GM12873 (cell line): Measurements from ENCODE around the gene DAB1.

Experiments
- CTCF ChIP-seq: IDR thresholded peaks from 2 replicates; pipeline ENCODE4 v1.5.1; 2012; ENCODE audit warnings: low read depth, mild to moderate bottlenecking, moderate library complexity, low read length, control low read depth; ENCODE audit not compliant: insufficient read depth; ENCODE audit errors: missing control alignments

DAB1 gene

GRCh38 chr1:56978819-56979218 is 445.0 kb downstream of the DAB1 start:
- TF ChIP-seq CTCF: no peak

GRCh38 chr1:56977910-56978309 is 445.9 kb downstream of the DAB1 start:
- no peak for TF ChIP-seq CTCF

GRCh38 chr1:56975446-56975845 is 448.4 kb downstream of the DAB1 start:
- no peak for TF ChIP-seq CTCF

GRCh38 chr1:56973923-56974742 is 449.7 kb downstream of the DAB1 start:
- TF ChIP-seq CTCF: no peak

- no peak for TF ChIP-seq CTCF
Observed at GRCh38 chr1:56972976-56973375, 450.9 kb downstream of the DAB1 start.

GRCh38 chr1:56970280-56970679 is 453.6 kb downstream of the DAB1 start:
- TF ChIP-seq CTCF: no peak

- TF ChIP-seq CTCF: no peak
Observed at GRCh38 chr1:56968878-56969495, 454.9 kb downstream of the DAB1 start.
